RCC 7860 (cell line): Measurements from ENCODE around the gene KLK1.

ENCODE experiments used
- DNase-seq: peaks from one replicate; pipeline ENCODE4 v3.0.0-alpha.2; 2015; ENCODE audit warnings: low spot score
- FAIRE-seq: peaks from 2 replicates; lab custom pipeline; 2012; peaks lifted over from hg19 to GRCh38; lab: Jason Lieb, UNC

The KLK1 gene

GRCh38 chr19:50836543-50837195 is 13.1 kb upstream of the KLK1 start:
- no peak for FAIRE-seq

GRCh38 chr19:50835785-50836542 is 12.4 kb upstream of the KLK1 start:
- DNase-seq (no peak), FAIRE-seq (no peak)

More at GRCh38 chr19:50836543-50837195, 13.1 kb upstream of the KLK1 start:
- DNase-seq, result no peak

GRCh38 chr19:50835103-50835784 is 11.7 kb upstream of the KLK1 start:
- no peak for DNase-seq
- no peak for FAIRE-seq

GRCh38 chr19:50833802-50834167 is 10.2 kb upstream of the KLK1 start:
- FAIRE-seq (no peak), DNase-seq (no peak)

DNA sequence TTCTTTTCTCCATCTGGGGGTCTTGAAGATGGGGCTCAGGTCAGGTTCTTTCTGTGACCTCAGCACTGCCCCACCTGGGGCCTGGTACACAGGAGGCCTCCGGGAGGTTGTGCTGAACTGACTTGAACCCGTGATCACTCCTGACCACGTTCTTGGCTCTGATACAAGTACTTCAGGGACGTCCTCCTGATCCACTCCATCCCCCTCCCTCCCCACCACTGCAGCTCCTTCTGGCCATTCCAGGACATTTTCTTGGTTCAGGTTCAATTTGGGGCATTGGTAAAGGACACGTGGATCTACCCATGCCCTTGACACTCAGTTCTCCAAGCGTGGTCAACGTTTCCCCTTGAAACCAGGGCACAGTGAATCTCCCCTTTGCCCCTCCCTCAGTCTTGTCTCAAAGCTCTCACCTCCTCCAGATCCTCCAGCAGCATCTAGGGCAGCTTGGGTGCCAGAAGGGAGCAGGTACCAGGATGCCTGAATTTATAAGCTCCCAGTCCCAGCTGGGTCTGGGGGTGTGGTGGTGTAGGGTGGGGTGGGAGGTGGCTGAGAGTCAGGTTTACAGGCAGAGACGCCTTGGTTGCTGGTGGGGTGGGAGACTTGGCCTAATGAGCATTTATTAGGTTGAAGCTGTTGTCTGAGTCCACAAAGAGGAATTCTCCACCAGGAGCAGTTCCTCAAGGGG is 9.7 kb upstream of the KLK1 start, which contains the start of gene KLK15:
TSS of gene KLK15 (minus strand) at position 458 of the 685 bp plus-strand sequence. CDS start 2,082 bp downstream, outside the sequence.
- DNase-seq (no peak), FAIRE-seq (no peak)

GRCh38 chr19:50832666-50833065 is 9.1 kb upstream of the KLK1 start:
- DNase-seq (no peak), FAIRE-seq (no peak)

DNA sequence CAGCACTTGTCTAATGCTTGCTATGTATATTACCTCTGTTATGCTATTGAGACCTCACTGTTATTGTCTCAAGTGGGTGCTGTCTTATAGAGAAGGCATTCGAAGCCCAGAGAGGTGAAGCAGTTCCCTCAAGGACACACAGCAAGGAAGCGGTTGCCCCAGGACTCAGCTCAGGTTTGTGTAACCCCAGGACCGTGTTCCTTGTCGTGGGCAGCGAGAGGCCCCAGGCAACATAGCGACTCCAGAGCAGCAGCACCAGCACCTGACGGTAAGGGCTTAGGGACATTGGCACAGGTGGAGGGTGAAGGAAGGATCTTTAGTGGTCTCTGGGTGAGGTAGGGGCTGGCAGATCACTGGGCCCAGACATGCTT is 7.4 kb upstream of the KLK1 start:
- DNase-seq (no peak), FAIRE-seq (no peak)

DNA sequence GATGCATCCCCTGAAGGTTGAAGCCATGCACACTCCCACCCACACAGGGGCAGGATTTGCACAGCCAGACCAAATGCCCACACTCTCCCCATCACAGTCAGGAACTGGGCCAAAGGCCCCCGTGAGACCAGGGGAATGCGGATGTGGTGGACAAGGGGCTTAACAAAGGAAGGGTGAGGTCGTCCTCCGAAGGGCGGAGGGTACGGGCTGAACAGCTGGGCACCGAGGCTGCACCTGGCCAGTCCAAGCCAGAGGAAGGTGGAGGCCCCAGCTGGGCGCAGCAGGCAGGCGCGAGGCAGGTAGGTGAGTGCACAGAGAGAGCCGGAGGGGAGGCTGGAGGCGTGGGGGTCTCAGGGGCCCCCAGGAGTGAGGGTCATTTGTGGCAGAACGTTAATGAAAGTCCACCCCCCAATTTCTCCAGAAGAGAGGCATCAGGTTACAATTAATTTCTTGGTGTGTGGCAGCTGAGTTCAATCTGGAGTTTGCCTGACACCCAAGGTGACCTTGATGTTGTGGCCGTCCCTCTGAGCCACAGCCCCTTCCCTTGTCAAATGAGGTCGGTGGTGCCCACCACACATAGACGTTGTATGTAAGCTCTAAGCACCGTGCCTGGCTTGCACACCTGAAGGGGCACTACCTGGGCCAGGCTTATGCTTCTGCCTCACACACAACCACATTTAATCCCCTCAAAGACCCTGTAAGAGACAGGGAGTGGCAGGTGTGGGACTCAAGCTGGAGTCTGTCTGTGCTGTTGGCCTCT is 6.9 kb upstream of the KLK1 start:
- DNase-seq, result no peak
- no peak for FAIRE-seq

- no peak for FAIRE-seq
- no peak for DNase-seq
These were observed 6.2 kb upstream of the KLK1 start for GRCh38 chr19:50829801-50830200.

GRCh38 chr19:50827476-50827875 is 3.9 kb upstream of the KLK1 start:
- FAIRE-seq (no peak), DNase-seq (no peak)

DNA sequence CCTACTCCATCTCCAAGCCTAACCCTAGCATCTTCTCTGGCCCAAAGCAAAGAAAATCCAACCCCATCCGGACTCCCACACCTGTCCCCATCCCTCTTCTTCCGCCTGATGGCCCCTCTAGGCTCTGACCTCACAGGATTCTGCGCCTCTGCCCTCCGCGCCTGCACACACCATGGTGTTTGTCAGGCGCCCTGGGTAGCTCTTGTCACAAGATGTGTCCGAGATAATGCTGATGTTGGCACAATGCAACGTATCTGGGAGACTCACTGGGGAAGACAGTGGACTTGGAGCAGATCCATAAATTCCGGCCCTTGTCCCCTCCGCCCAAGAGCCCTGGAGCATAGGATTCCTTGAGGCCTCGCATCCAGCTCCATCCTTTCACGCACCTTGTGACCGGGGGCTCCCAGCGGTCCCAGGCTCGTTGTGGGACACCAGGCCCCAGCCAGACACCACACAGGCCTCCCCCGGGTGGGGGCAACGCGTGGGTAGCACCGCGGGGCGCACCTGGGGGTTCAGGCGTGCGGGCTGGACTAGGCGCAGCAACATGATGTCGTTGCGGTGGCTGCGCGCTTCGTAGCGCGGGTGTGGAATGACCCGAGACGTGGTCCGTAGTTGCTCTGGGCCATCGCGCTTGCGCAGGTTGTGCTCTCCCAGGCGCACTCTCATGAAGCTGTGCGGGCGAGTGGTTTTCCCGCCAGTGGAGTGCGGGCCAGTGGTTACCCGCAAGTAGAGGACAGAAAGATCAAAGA is 3.1 kb upstream of the KLK1 start:
- DNase-seq, result no peak
- no peak for FAIRE-seq

DNA sequence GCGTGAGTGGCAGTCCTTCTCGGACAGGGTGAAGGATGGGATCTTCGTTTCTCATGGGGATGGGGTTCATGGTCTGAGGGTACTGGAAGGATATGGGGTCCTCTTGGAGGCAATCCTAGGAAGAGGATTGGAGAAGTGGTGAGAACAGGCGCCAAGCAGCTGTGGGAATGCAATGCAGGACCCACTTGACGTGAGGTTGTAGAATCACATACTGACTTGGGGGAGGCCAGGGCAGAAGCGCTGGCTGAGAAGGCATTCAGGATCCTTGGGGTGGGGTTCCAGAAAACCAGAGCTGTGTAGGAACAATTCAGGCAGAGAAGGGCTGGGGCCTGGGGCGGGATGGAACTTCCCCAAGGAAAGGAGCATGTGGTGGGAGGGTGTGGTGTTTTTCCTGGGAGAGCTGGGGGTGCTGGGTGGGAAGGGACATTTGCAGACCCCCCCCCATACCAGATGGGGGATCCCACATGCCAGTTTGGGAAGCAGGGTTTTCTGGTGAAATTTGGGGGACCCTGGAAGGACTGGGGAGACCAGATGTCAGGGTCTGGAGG is 852 bp downstream of the KLK1 start:
- DNase-seq, result no peak
- FAIRE-seq, result no peak

- no peak for DNase-seq
- no peak for FAIRE-seq
These were observed 2.0 kb downstream of the KLK1 start for GRCh38 chr19:50821622-50822021.

DNA sequence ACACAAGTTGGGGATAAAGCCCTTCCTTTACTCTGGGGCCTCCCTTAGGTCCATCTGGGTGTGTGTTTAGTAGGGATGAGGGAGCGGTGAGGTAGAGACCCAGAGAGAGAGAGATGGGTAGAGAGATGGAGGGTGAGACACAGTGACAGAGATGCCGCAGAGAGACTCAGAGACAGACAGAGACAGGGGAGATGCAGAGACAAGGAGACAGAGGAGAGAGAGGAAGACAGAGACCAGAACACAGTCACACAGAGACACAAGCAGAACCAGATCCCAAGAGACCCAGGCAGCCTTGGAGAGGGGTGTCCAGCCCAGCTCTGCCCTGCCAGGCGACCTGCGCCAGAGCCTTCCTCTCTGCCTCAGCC is 2.4 kb downstream of the KLK1 start:
- no peak for FAIRE-seq
- no peak for DNase-seq

DNA sequence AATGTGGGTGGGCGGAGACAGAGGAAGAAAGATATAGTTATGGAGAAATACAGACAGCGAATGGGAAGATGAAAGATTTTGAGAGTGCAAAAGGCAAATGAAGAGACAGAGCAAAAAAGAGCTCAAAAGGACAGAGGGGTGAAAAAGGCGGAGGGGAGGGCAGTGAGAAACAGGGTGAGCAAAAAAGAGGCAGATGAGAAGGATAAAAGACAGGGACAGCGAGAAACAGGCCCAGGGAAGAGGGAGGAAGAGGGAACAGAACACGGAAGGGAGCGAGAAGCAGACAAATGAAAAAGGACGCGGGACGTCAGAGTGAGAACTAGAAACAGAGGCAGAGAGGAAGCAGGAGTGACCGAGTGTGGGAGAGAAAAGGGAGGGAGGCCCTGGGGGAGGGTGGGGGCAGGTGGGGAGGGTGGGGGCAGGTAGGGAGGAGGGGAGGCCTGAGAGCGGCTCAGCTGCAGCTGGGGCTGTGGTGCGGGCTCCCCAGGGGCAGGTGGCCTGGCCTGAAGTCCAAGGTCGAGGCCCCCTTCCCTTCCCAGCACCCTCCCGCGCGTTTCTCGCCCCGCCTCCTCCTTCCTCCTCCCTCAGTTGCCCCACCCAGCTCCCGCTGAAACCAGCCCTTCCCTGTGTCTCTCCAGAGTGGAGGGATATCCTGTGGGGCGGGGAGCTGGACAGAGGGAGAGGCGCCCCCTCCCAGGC is 2.9 kb downstream of the KLK1 start:
- FAIRE-seq (no peak), DNase-seq (no peak)

DNA sequence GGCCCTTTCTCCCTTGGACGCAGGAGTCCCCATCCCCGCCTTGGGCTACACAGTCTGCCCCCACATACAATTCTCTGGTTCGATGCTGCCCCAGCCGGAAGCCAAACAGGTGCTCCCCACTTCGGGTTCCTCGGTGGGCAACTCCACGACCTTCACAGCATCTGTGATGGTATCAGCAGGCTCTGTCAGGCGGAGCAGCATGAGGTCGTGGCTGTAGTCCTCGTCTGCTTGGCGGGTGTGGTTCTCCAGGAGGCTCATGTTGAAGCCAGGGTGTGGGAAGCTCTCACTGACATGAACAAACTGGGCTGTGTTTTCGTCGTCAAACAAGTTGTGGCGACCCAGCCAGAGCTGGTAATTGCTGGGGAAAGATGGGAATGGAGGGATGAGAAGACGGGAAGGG is 3.5 kb downstream of the KLK1 start:
- FAIRE-seq (no peak), DNase-seq (no peak)

- DNase-seq (no peak), FAIRE-seq (no peak)
These were observed 4.0 kb downstream of the KLK1 start for GRCh38 chr19:50819636-50820035.

DNA sequence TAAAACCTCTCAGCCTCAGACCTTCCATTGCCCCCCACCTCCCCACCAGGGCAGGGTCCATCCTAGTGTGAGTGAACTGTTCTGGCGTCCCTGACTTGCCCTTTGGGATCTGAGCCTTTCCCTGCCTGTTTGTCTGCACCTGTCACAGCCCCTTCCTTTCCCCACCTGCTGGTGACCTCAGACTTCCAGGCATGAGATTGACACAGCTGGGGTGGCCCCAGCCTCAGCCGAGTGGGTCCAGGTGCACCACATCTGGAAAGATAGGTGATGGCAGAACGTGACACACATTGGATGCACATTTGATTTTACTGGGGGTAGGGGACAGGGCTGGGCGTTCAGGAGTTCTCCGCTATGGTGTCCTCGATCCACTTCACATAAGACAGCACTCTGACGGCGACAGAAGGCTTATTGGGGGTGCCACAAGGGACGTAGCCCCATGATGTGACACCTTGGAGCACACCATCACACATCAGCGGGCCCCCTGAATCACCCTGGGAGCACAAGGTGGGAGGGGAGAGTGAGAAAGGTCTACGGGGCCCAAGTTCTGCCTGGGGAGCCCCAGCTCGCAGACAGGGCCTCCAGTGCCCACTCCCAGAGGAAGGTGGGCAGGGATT is 4.6 kb downstream of the KLK1 start:
- FAIRE-seq, result no peak

More for the DNA sequence above, 4.6 kb downstream of the KLK1 start:
- no peak for DNase-seq
